Activated CD4-positive, CD25-positive, alpha-beta regulatory T cell treated with anti-CD3 and anti-CD28 coated beads, Interleukin-2, amount 50 U/mL, for 16 hours (primary cell): ENCODE results near the gene MAP2K5.
"Not testable (repeated sequence)": the region's sequence is repeated elsewhere in the genome, so short reads cannot be mapped to it uniquely, and the experiment has no call there.

Experiments
- DNase-seq: peaks from one replicate; pipeline ENCODE4 v3.0.0-alpha.2; 2020; ENCODE audit warnings: low read depth, low spot score

Gene MAP2K5

GRCh38 chr15:67601073-67601472 is 58.6 kb downstream of the MAP2K5 start:
- no peak for DNase-seq

GRCh38 chr15:67603063-67603462 is 60.6 kb downstream of the MAP2K5 start:
- no peak for DNase-seq

DNA sequence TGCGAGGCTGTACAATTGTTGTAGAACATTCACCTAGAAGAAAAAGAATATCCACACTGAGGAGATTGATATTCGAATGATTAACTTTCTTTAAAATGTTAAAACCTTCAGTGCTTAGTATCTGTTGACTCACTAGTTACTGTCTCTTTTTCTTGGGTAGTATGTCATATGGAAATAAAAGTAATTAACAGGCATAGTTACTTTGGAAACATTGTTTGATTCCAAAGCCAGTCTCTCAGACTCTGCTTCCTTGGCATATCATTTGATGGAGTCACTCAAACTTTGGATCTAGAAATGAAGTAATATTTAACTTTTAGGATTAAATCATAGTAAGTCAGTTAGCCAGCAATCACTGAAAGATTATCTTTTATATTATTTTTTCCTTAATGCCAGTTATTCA is 63.4 kb downstream of the MAP2K5 start:
- DNase-seq, result no peak

- DNase-seq, result no peak
Measured at GRCh38 chr15:67606742-67607141, 64.2 kb downstream of the MAP2K5 start.

- no peak for DNase-seq
Measured at GRCh38 chr15:67607329-67607728, 64.8 kb downstream of the MAP2K5 start.

DNA sequence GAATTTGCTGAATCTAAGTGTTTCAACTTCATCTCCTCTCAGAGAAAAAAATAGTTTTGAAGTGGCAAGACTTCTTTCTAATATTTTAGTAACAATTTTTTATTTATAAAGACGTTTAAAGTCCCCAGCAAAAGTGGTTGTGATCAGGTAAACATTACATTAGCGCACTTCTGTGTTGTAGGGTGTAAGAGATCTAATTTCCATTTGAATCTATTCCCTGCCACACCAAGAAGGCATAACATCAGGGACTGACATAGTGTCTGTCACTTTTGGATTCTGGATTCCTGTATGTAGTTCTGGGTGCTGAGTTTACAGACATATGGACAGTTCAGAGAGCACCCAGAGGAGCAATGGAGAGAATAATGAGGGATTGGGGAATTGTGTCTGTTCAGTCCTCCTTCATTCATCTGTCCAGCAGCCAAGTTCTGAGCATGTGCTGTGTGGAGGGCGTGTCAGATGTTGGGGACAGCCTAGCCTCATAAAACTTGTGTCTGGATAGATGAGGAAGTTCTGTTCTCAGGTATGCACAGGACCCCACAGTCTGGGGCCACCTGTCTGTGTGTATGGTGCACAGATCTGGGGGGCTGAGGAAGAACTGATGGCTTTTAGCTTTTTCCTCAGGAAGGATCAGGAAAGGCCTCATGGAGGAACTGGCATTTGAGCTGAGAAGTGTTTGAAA is 65.6 kb downstream of the MAP2K5 start:
- no peak for DNase-seq

DNA sequence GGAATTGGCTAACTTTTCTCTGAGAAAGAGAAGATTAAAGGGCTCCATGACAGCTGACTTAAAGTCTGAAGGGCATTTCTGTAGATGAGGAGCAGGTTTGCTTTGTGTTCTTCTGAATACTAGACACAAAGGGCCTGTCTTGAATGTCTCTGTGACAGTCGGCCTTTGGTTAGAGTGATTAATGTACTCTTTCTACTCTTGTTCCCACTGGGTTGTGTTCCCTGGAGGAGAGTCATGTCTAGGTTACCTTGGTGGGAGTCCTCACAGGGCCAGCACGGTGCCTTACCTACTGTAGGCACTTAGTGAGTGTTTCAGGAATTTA is 66.1 kb downstream of the MAP2K5 start:
- DNase-seq, result no peak

DNA sequence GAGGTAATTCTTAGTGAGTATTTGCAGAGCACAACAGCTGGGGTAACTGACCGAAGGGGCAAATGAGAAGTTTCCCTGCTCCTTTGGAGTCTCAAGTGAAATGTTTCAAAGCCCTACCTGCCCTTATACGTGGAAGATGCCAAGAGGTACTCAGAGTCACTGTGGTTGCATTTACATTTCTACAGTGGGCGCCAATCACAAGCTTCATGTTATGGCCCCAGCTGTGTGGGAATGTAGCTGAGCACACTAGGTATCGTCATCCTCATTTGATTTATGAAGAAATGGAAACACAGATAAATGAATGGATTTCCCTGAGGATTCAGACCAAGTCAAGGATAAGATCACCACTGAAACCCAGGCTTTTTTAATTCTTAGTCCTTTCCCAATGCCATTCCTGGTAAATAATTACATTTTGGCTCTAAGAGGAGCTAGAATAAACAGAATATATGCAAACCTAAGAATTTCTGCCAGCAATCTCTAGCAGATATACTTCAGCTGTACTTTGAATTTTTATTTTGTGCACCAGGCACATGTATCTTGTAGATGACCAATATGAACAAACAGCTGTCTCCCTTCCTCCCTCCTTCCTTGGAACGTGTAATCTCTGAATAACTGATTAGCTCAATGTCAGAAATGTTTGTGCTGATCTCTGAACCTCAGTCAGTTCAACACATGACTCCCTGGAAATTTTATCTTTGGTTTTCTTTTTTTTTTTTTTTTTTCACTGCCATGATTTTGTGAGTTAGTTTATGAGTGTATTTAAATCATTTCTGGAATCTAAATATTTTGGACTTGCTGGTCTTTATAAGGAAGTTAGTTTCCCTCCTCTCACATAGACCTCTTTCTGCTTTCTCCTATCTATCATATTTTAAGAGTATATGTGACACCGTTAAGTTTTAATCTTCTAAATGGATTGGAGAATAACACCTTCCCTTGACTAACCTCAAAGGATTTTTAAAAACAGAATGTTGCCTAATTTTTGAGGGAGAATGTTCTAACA is 69.2 kb downstream of the MAP2K5 start:
- no peak for DNase-seq

DNA sequence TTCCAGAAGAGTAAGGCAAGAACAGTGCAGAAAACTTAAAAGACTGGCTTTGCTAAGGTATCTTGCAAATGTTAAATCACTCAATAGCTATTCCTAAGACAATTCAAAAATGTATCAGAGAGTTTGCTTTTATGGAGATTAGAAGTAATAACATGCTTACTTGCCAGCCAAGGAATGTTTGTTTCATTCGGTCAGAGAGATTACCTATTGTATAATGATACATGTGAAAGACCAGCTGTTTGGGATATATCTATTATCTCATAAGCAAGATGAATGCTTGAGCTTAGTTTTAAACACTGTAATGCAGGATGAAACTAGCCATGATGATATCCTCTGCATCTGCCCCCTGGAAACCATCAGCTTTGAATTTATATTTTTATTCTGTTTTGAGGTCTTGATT is 70.7 kb downstream of the MAP2K5 start:
- DNase-seq, result no peak

GRCh38 chr15:67613708-67614107 is 71.2 kb downstream of the MAP2K5 start:
- DNase-seq, result no peak

GRCh38 chr15:67615131-67615534 is 72.6 kb downstream of the MAP2K5 start:
- not testable (repeated sequence) for DNase-seq

DNA sequence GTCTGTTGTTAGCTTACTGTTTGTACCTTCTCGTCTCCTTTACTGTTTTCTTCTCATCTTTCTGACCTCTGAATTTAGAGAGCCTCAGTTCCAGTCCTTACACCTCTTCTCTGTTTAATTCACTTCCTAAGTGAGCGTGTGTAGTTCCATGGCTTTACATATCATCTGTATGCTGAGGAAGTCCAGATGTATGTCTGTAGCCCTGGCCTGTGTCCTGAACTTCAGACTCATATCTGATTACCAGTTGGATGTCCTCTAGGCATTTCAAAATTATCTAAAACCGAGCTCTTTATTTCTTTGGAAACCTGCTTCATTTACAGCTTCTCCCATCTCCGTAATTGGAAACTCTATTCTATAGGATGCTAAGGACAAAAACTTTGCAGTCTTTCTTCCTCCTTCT is 75.8 kb downstream of the MAP2K5 start:
- DNase-seq, result no peak

- DNase-seq, result no peak
Measured at GRCh38 chr15:67622110-67622509, 79.6 kb downstream of the MAP2K5 start.

- no peak for DNase-seq
Measured at GRCh38 chr15:67632261-67632660, 89.8 kb downstream of the MAP2K5 start.

GRCh38 chr15:67635950-67636349 is 93.4 kb downstream of the MAP2K5 start:
- DNase-seq, result not testable (repeated sequence)

- no peak for DNase-seq
Measured at GRCh38 chr15:67639591-67639990, 97.1 kb downstream of the MAP2K5 start.

- no peak for DNase-seq
Measured at GRCh38 chr15:67641453-67641852, 99.0 kb downstream of the MAP2K5 start.

- DNase-seq, result no peak
Measured at GRCh38 chr15:67646847-67647246, 104.3 kb downstream of the MAP2K5 start.

DNA sequence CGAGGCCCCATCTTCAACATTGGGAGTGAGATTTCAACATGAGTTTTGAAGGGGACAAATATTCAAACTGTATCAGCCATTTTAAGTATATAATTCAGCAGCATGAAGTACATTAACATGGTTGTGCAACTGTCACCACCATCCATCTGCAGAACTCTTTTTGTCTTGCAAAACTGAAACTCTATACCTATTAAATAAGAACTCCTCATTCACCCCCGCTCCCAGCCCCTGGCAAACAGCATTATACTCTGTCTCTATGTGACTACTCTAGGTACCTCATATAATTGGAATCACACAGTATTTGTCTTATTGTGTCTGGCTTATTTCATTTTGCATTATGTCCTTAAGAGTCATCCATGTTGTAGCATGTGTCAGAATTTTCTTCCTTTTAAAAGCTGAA is 110.1 kb downstream of the MAP2K5 start:
- DNase-seq, result no peak

DNA sequence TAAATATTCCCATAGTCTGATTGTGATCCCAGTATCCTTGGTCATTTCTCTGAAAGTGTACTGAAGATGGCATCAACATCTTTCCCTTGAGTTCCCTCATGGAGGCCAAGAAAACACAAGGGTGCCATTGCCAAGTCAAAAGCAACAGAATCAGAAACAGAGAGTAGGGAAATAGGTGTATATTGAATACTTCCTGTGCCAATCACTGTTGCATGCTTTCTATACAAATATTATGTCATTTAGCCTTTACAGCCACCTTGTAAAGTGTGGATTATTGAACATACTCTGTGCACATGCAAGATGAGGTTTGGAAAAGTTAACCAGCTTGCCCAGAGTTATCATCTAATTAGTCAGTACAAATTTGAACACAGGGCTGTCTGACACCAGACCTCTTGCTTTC is 117.9 kb downstream of the MAP2K5 start:
- DNase-seq, result no peak

- no peak for DNase-seq
Measured at GRCh38 chr15:67660874-67661606, 118.5 kb downstream of the MAP2K5 start.

DNA sequence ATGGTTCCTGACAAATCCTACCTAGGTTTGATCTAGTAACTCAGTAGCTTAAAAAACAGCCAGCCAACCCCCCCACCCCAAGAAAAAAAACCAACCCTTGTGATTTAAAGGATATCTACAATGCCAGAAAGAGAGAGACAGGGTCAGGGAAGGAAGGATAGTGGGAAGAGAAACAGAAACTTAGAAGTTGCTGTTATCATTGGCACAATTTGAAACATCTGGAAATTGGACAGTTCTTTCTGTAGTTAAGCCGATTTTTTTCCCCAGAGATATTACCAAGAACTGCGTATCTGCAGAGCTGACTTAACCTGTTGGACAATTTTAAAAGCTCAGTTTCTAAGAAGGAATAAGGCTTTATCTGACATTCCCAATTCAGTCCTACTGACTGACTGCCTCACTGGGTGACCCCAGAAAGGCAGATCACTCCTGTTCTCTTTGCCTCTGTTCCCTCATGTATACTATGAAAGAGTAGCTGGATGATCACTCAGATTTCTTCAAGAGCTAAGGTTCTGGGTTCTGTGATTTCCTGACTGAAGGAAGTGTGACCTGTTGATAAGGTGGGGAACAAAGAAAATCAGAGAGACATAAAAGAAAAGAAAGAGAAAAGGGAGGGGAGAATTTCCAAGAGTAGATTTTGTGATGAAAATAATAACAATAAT is 128.3 kb downstream of the MAP2K5 start:
- no peak for DNase-seq
